BJ (cell line): Measurements from ENCODE around the gene GRB10. TPM values are rescaled to one million over a fixed set of nuclear protein-coding genes. Genes with fewer than 3 reads are reported as not detected.

Experiments
- CTCF ChIA-PET: fragments of 350-600 bp; formaldehyde crosslinking; extraction: SDS; loops from one replicate; lab custom pipeline; 2021; ENCODE audit warnings: antibody characterized with exemption, inconsistent platforms; lab: Yijun Ruan, JAX
- POLR2A ChIA-PET: fragments of 300-600 bp; sonication (Branson Sonifier 250); formaldehyde crosslinking; extraction: SDS; loops from one replicate; lab custom pipeline; 2021; ENCODE audit warnings: antibody characterized with exemption; lab: Charles Lee
- DNase-seq: peaks from one replicate; pipeline ENCODE4 v3.0.0-alpha.2; 2011; ENCODE audit warnings: low read depth
- H3K27me3 ChIP-seq: 2 replicates; pipeline ENCODE4 v1.6.0; 2011; ENCODE audit warnings: low read length; ENCODE audit not compliant: control insufficient read depth, insufficient read depth
- H3K36me3 ChIP-seq: 2 replicates; pipeline ENCODE4 v1.5.1; 2011; ENCODE audit warnings: low read length; ENCODE audit not compliant: control insufficient read depth, insufficient read depth
- H3K4me3 ChIP-seq: 2 replicates; pipeline ENCODE4 v1.5.1; 2011; ENCODE audit warnings: low read depth, mild to moderate bottlenecking, control low read depth, low read length
- CTCF ChIP-seq: IDR thresholded peaks from 2 replicates; pipeline ENCODE4 v1.5.1; 2011; ENCODE audit warnings: low read depth, mild to moderate bottlenecking, control low read depth, inconsistent platforms, low read length, moderate library complexity; ENCODE audit not compliant: insufficient read depth
- polyA plus RNA-seq: library from polyadenylated mRNA; depleted of rRNA; stranded (reverse); fragments of >200 nt; gene quantifications from 2 replicates; pipeline ENCODE4 v1.2.3, GENCODE V29; 2011

The GRB10 gene
- polyA plus RNA-seq, 1 experiment = 8.5 TPM

GRCh38 chr7:50729962-50730361 lies 52.7 kb downstream of the GRB10 start:
- POLR2A ChIA-PET = no interaction called here
- CTCF ChIA-PET = interaction anchor here (0.6 to 1.1 kb wide), 3 partner anchors 11 to 339 kb away, joined by 3 to 4 read pairs (median 3); no protein-coding TSS in a partner anchor
- DNase-seq = no peak
- Histone ChIP-seq H3K36me3 (peaks cover 2% of the 10 kb centered on the region; the same call in 1 of the 2 replicates), H3K4me3 (no peak overlapping the region), H3K27me3 (no peaks in the 10 kb centered on the region)
- no peak for TF ChIP-seq CTCF

- Histone ChIP-seq H3K27me3 (no peaks in the 10 kb centered on the region), H3K4me3 (no peak overlapping the region), H3K36me3 (peaks cover 6% of the 10 kb centered on the region)
- ChIA-PET CTCF (no interaction called here), POLR2A (interaction anchor here (0.7 kb wide), 1 partner anchor 93 kb away, joined by 4 read pairs; no protein-coding TSS in a partner anchor)
- no peak for TF ChIP-seq CTCF
- DNase-seq = no peak
Observed at GRCh38 chr7:50728184-50728583, 54.5 kb downstream of the GRB10 start.

- no peak overlapping the region for H3K4me3 ChIP-seq
- CTCF ChIA-PET = no interaction called here
- DNase-seq = no peak
Observed at GRCh38 chr7:50727711-50728110, 55.0 kb downstream of the GRB10 start.

GRCh38 chr7:50727072-50727471 lies 55.6 kb downstream of the GRB10 start:
- peaks cover 6% of the 10 kb centered on the region for H3K36me3 ChIP-seq
- no peak for TF ChIP-seq CTCF
- no peak for DNase-seq
- H3K4me3 ChIP-seq = no peak overlapping the region
- H3K27me3 ChIP-seq = no peaks in the 10 kb centered on the region
- ChIA-PET POLR2A (no interaction called here), CTCF (interaction anchor here (1.1 kb wide), 1 partner anchor 98 kb away, joined by 3 read pairs; no protein-coding TSS in a partner anchor)

More at GRCh38 chr7:50727711-50728110, 55.0 kb downstream of the GRB10 start:
- POLR2A ChIA-PET = no interaction called here
- no peak for TF ChIP-seq CTCF
- Histone ChIP-seq H3K27me3 (no peaks in the 10 kb centered on the region), H3K36me3 (peaks cover 6% of the 10 kb centered on the region)

GRCh38 chr7:50725774-50726173 lies 56.9 kb downstream of the GRB10 start:
- H3K36me3 ChIP-seq = peaks cover 6% of the 10 kb centered on the region
- no peaks in the 10 kb centered on the region for H3K27me3 ChIP-seq
- TF ChIP-seq CTCF = no peak
- ChIA-PET CTCF (interaction anchor here (1.1 kb wide), 1 partner anchor 97 kb away, joined by 3 read pairs; no protein-coding TSS in a partner anchor), POLR2A (no interaction called here)
- DNase-seq = no peak
- no peak overlapping the region for H3K4me3 ChIP-seq
